ENCODE measurements around the gene KTN1. TPM values are rescaled to one million over a fixed set of nuclear protein-coding genes. Genes with fewer than 3 reads are reported as not detected.

Gene KTN1
- total RNA-seq, 1 experiment from 2014 or later = 77.9 TPM

DNA sequence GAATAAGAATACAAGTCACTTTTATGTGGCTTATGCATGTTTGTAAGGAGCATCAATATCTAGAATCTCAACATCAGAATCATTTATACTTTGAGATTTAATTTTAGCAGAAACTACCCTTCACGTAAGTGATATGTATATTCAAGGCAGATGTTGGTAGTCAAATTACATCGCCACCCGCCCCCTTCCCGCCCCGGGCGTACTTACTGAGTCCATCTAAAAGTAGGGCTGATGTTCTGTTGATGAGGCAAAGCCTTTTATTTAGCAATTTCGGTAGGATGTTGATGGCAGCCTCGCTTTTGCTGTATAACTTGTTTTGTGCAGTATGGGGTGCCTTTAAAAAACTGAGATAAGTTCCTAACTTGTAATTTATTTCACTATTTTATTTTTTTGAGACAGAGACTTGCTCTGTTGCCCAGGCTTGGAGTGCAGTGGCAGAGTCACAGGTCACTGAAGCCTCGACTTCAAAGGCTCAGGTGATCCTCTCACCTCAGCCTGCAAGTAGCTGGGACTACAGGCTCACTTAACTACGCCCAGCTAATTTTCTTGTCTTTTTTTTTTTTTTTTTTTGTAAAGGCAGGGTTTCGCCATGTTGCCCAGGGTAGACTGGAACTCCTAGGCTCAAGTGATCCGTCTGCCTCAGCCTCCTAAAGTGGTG is 30.8 kb downstream of the KTN1 start:
- DNase-seq (ENCODE audit: low spot score) = no peak

GRCh38 chr14:55611859-55612258 is 31.9 kb downstream of the KTN1 start:
- DNase-seq (ENCODE audit: low spot score) = no peak

DNA sequence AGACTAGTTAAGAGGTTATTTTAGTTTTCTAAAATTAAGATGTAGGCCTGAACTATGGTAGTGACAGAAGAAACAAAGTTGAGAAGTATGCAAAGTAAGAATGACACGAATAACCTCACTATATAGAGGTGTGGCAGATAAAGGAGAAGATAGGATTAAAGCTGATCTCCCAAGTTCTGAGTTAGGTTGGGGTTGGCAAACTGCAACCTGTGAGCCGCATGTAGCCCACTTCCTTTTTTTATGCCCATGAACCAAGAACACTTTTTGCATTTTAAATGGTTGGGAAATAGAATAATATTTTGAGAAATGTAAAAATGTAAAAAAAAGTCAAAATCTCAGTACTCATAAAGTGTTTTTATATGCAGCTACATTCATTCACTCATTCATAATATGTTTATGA is 34.3 kb downstream of the KTN1 start:
- no peak for DNase-seq (ENCODE audit: low spot score)

DNA sequence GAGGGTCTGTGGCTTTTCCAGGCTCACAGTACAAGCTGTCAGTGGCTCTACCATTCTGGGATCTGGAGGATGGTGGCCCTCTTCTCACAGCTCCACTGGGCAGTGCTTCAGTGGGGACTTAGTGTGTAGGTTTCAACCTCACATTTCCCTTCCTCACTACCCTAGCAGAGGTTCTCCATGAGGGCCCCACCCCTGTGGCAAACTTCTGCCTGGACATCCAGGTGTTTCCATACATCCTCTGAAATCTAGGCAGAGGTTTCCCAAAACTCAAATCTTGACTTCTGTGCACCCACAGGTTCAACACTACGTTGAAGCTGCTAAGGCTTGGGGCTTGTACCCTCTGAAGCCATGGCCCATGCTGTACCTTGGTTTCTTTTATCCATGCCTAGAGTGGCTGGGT is 40.3 kb downstream of the KTN1 start:
- no peak for DNase-seq (ENCODE audit: low spot score)

DNA sequence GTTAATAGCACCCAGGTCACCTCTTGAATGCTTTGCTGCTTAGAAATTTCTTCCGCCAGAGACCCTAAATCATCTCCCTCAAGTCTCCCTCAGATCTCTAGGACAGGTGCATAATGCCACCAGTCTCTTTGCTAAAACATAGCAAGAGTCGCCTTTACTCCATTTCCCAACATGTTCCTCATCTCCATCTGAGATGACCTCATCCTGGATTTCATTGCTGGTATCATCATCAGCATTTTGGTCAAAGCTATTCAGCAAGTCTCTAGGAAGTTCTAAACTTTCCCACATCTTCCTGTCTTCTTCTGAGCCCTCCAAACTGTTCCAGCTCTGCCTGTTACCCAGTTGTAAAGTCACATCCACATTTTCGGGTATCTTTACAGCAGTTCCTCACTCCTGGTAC is 41.0 kb downstream of the KTN1 start:
- DNase-seq (ENCODE audit: low spot score) = no peak

DNA sequence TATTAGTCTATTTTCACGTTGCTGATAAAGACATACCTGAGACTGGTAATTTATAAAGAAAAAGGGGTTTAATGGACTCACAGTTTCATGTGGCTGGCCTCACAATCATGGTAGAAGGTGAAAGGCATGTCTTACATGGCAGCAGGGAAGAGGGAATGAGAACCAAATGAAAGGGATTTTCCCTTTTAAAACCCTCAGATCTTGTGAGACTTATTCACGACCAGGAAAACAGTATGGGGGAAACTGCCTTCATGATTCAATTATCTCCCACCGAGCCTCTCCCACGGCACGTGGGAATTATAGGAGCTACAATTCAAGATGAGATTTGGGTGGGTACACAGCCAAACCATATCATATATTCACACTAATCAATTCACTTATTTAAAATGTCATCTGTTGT is 41.4 kb downstream of the KTN1 start:
- DNase-seq (ENCODE audit: low spot score) = no peak

DNA sequence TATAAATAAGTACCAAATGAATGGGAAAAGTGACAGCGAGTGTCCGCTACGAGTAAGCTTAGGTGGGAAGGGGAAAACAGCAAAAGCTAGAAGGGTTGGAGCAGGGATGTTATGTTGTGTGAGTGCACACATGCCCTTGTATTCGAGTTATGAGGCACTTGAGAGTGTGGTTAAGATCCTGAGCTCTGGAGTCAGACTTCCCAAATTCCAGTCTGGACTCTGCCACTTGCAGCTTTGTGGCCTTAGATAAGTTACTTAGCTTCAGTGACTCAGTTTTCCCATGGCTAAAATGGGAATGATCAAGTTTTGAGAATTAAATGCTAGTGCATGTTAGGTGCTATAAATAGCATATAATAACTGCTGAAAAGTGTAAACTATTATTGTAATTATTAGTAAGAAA is 44.9 kb downstream of the KTN1 start:
- DNase-seq (ENCODE audit: low spot score) = no peak

DNA sequence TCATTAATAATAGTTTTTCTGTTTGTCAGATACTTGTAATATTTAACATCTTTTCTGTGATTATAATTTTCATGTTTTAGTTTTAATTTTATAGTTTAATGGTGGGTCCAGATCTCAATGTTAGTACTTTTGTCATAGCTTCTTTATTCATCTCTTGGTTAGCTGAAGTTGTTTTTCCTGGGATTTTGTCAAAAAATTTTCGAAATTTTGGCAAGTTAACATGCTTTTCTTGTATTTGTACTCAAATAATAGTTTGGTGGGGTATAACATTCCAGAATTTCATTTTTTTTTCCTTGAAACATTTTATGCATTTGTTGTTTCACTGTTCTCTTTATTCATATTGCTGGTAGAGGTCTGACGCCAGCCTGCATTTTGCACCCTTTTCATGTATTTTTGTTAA is 45.5 kb downstream of the KTN1 start:
- no peak for DNase-seq (ENCODE audit: low spot score)

DNA sequence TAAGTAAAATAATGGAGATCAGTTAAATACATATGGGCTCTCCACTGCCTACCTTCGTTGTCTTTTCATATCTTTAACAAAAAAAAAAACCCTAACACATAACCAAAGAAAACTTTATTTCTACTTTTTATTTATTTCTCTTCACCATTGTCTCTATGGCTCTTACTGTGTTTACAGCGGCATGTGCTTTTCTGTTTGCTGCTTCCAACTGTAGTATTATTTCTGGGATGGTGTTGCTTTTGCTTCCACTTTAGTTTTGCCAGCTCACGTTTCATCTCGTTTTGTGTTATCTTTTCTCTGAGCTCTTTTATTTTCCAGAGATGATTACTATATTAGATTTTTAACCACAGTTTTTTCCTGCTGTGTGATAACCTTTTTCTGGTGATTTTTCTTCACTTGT is 46.1 kb downstream of the KTN1 start:
- no peak for DNase-seq (ENCODE audit: low spot score)

DNA sequence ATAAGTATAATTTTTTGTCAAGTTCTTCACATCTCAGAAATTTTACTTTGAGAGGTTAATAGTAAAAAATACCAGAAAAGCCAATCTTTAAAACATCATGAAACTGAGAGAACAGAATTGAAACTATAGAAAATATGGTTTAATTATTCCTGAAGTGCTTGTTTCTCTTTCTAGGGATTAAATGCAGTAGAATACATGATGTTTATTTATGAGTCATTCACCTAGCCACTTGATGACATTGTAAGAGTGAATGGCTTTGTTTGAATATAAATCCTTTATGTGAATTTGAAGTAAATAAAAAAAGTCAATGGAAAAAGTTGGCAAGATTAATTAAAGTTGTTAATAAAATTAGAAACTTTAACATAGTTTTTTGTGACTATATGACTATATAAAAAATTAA is 48.4 kb downstream of the KTN1 start:
- no peak for DNase-seq (ENCODE audit: low spot score)

- DNase-seq (ENCODE audit: low spot score) = no peak
Measured at GRCh38 chr14:55638665-55639064, 58.7 kb downstream of the KTN1 start.

GRCh38 chr14:55641290-55641689 is 61.3 kb downstream of the KTN1 start:
- no peak for DNase-seq (ENCODE audit: low spot score)

- DNase-seq (ENCODE audit: low spot score) = no peak
Measured at GRCh38 chr14:55641954-55642353, 61.9 kb downstream of the KTN1 start.

- DNase-seq (ENCODE audit: low spot score) = no peak
Measured at GRCh38 chr14:55645145-55645544, 65.1 kb downstream of the KTN1 start.

GRCh38 chr14:55645845-55646832 is 66.1 kb downstream of the KTN1 start:
- no peak for DNase-seq (ENCODE audit: low spot score)

DNA sequence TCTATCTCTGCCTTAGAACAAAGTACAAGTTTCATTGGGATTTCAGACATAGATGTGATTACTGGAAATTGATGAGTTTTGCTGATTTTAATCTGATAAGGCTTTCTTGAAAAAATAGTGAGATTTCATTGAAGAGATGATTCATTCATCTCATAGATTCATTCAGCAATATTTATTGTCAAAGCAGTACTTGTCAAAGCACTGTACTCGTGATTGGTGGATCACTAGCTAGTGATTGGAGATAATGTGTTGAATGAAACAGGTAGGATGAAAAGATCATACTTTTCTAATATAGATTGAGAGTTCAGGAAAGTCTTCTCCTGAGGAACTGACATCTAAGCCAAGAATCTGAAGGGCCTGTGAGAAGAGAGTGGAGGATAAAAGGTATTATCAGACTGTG is 71.0 kb downstream of the KTN1 start:
- DNase-seq (ENCODE audit: low spot score) = no peak

- no peak for DNase-seq (ENCODE audit: low spot score)
Measured at GRCh38 chr14:55654243-55654642, 74.2 kb downstream of the KTN1 start.

- DNase-seq (ENCODE audit: low spot score) = no peak
Measured at GRCh38 chr14:55661029-55661428, 81.0 kb downstream of the KTN1 start.

DNA sequence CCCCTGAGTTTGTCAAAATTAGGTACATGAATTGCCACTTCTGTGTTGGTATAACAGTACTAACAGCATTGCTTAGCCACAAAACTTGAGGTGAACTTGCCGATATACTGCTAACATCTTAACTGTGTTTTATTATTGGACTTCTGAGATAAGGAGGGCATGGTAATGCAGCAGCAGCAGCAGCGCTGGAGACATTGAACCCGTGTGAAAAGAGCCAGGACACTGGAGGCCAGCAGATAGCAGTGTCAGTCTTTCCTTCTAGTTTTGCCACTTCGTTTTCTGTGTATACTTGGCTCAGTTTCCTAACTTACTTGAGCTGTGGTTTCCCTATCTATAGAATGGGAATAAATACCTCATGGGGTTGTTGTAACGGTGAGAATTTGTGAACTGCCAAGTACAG is 82.7 kb downstream of the KTN1 start:
- no peak for DNase-seq (ENCODE audit: low spot score)

DNA sequence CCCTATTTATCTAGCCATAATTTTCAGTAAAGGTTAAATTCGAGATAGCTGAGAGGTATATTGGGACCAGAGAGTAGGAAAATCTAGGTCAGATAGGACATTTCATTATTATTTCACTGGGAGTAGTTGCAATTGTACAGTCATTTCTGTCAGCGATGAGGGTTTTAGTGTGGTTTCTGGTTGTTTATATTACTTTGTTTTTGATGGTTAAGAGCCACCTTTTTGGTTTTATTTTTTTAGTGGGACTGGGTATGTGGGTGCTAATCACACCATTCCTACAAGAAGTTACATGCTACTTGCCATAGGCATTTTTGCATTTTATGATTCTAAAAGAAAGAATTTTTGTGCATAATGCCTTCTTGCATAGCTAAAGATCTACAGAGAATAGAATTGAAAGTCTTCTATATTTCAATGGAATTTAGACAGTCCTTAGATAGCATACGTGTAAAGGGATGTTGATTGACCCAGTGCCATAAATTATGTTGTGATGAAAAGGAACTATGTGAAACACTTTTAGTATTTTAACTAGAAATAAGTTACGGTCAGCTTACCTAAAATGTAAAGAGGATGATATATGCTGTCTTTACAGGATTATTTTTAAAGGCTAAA is 85.2 kb downstream of the KTN1 start:
- DNase-seq (ENCODE audit: low spot score) = no peak

DNA sequence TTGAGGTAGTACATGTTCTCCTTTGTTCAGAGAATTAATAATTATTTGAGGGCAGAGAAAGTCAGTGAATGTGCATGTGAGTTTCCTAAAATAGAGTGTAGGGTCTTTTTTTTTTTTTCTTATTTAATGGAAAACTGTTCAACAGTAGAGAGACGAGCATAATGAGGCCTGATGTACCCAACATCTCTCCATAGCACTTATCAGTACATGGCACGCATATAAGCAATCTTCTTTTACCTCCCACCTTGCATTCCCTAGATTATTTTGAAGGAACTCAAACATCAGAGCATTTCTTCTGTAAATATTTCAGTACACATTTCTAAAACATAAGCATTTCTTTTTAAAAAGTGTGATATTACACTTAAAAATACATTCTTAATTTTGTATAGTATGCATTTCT is 87.8 kb downstream of the KTN1 start:
- no peak for DNase-seq (ENCODE audit: low spot score)

- DNase-seq (ENCODE audit: low spot score) = no peak
Measured at GRCh38 chr14:55671641-55672040, 91.6 kb downstream of the KTN1 start.

DNA sequence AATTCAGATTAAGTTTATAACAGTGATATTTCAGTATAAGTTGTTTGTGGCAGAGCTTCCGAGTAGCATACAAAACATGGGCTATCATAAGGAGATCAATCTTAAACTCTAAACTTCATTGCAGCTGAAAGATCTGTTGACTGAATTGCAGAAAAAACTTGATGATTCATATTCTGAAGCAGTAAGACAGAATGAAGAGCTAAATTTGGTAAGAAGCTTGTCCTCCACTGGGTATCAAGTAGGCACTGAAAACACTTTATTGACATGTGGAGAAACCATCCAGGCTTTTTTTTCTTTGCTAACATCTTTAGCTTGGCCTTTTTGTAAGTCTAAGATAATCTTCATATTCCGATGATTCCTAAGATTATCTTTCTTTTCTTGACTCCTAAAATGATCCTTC is 93.0 kb downstream of the KTN1 start:
- no peak for DNase-seq (ENCODE audit: low spot score)

Measured in A172 (cell line).